Glomerular visceral epithelial cell (primary cell): ENCODE results near the gene MYLK3.
"Not testable (repeated sequence)": the region's sequence is repeated elsewhere in the genome, so short reads cannot be mapped to it uniquely, and the experiment has no call there.

Experiments
- DNase-seq: peaks from one replicate; pipeline ENCODE4 v3.0.0-alpha.2; 2016; ENCODE audit errors: extremely low spot score

The MYLK3 gene

DNA sequence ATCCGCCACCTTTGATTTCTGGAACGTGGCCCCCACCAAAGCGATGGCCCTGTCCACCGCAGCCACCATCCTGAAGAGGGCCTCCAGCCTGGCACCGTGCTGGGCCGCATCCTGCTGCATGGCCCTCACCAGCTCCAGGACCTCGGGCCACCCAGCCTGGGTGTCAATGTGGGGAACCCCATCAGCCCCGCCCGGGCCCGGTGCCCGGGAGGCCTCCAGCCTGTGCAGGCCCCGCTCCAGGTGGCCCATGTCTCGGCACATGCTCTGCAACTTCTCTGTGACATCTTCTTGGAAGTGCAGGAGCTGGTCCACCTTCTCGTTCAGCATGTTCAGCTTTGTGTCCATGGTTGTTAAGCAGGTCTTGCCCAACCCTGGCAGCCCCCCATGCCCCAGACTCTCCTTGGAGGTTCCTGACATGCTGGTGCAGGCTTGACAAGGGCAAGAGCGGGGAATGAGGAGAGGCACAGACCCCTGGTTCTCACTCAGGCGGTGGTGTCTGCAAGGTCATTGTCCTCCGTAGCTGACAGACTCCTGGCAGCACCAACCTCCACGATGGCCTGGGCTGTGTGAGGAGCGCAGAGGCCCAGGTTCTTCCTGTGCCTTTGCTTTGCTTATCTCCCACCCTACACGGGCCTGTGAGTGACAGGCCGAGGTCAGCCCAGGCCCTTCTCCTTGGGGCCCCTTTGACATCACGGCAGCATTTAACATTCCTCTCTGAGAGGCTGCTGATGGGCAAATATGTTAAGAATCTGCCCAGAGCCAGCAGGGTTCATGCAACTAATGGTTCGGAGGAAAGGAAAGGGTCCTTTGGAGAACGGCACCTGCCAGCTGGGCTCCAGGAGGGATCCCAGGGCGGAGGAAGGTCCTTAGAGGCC lies at the start of gene MYLK3:
Gene MYLK3, minus strand, starts transcription at position 568 of the 875 bp plus-strand sequence. Its CDS starts 151 bp downstream, at position 417.
- no peak for DNase-seq

DNA sequence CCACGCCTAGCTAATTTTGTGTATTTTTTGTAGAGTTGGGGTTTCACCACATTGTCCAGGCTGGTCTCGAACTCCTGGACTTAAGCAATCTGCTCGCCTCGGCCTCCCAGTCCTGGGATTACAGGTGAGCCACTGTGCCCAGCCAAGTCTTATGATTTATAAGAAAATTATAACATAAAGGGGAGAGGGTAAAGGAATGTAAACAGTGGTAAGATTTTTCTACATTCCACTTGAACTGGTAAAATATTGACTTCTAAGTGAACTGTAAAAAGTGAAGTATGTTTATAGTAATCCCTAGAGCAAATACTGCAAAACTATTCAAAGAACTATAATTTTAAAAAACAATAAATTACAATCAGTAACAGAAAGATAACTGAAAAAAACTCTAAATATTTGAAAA lies 49.4 kb upstream of the MYLK3 start:
- no peak for DNase-seq

DNA sequence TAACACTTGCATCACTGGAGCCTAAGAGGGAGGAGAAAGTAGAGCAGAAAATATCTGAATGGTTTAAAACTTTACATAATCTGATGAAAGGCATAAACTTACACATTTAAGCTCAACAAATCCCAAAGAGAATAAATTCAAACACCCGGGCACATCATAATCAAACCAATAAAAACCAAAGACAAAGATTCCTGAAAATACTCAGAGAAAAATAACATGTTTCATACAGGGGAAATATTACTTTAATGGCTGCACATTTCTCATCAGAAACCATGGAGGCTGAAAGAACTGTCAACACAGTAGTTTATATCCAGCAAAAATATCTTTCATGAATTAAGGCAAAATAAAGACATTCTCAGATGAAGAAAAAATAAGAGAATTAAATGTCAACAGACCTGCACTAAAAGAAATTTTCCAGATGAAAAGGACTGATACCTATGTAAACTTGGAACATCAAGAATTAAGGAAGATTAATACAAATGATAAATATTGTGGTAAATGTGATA lies 48.7 kb upstream of the MYLK3 start:
- DNase-seq, result no peak

DNA sequence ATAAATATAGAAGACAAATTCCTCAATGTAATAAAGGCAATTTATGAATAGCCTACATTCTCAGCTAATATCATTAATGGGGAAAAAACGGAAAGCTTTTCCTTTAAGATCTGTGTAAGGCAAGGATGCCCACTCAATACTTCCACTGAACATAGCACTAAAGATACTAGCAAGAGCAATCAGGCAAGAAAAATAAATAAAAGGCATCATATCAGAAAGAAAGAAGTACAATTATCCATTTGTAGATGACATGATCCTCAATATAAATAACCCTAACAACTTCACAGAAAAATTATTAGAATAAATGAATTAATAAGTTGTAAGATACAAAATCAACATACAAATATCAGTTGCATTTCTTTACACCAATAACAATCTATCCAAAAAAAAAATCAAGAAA lies 45.7 kb upstream of the MYLK3 start:
- DNase-seq, result no peak

DNA sequence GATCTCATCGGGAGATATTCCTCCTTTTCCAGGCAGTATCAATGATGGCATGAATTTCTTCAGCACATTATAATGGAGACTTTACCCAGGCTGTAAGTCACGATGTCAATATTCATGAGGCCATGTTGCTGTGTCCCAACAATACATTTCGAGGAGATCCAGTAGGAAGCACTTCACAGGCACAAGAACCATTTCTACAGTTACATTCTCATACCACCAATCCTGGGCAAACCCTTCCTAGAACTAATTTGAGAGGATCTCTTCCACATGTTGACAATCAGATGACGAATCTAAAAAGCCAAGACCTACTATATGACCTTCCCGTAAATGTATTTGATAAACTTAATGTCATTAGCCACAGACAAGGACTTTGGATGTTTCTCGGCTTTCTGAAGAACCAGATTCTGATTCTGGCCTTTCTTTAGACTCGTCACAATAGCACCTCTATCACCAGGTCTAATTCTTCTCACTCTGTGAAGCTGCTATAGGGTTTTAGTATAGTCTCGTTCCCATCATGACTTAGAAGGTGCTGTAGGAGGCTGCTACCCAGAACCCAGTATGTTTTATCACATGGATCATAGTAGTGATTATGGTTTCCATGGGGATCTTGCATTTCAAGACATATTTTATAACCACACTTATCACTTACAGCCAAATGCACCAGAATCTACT lies 42.6 kb upstream of the MYLK3 start:
- DNase-seq, result no peak

DNA sequence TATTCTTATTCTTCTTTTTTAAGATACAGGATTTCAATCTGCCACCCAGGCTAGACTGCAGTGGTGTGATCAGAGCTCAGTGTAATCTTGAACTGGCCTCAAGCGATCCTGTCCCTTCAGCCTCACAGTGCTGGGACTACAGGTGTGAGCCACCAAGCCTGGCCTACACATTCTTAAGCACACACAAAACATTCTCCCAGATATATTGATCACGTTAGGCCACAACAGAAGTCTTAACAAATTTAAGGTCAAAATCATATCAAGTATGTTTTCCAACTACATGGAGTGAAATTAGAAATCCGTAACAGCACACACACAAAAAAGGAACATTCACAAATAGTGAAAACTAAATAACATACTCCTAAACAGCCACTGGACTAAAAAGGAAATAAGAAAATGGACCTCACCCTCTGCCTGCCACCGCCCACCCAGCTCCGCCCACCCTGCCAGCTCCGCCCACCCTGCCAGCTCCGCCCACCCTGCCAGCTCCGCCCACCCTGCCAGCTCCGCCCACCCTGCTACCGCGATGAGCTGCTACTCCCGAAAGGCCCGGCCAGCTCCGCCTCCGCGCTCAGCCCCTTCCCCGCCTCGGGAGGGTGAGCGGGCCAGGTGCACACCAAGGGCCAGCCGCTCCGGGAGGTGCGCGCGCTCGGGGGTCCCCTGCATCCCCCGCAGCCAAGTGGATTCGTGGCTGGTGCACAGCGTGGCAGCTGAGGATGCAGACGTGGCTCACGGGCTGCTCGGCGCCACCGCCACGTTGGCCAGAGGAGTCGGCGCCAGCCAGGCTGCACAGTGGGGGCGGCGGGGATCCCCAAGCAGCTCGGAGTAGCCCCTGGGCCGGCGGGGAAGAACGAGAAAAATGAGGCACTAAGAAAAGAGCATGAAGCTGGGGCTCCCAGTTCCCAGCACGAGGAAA lies 41.6 kb upstream of the MYLK3 start:
- DNase-seq, result peak; percentile 12

DNA sequence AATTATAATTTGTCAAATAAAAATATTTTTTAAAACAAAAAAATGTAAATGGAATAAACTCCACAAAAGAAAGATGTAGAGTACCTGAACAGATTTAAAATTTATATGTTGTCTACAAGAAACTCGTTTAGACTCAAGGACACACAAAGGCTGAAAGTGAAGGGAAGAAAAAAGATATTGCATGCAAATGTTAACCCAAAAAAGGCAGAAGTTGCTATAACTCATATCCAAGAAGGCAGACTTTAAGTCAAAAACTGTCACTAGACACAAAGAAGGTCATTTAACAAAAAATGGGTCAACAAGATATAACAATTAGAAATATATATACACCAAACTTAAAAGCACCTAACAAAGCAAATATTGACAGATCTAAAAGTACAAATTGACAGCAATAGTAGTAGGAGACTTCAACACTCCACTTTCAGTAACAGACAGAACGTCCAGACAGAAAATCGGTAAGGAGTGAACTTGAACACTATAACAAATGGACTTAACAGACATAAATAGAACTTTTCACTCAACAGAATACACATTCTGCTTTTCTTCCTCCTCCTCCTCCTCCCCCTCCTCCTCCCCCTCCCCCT lies 40.8 kb upstream of the MYLK3 start:
- no peak for DNase-seq

DNA sequence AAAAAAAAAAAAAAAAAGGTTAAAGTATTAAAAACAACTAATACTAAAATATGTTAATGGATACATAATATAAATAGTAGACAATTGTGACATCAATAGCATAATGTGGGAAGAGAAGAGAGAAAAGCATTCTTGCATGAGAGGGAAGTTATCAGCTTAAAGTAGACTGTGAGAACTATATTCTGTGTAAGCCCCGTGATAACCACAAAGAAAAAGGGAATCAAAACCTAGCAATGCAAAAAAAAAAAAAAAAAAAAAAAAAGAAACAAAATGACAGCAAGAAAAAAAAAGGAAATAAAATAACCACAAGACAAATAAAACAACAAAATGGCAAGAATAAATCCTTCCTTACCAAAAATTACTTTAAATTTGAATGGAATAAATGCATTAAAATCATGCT lies 39.8 kb upstream of the MYLK3 start:
- no peak for DNase-seq

DNA sequence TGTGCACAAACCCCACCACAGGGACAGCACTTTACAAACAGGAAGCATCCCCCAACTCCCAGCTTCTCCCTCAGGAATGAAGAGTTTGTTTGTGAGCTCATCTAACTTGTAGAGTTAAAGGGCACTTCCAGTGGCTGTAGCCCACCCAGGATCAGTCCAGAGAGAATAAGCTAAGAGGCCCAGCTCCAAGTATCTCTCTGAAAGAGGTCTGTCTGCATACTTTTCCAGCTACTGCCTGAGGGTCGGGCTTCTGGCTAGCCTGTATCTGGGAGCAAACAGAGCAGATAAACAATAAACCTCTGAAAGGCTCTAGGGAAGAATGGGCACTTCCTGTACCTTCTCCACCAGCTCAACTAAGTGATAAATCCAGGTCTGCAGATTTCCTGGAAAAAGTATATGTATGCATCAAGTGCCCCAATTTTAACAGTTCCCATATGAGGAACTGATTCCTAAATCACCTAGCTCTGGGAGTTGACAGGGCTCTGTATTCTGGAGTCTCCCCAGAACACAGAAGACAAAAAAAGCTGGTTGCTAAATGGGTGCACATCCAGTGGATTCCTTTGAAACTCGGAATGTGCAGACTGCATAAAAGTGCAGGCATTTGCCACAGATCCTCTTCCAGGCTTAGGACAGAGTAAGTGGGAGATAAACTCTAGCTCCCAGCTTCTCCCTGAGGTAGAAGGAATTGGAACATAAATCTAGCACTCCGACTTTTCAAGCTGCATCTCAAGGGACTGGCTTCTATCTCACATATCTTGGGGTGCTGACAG lies 37.1 kb upstream of the MYLK3 start:
- no peak for DNase-seq

DNA sequence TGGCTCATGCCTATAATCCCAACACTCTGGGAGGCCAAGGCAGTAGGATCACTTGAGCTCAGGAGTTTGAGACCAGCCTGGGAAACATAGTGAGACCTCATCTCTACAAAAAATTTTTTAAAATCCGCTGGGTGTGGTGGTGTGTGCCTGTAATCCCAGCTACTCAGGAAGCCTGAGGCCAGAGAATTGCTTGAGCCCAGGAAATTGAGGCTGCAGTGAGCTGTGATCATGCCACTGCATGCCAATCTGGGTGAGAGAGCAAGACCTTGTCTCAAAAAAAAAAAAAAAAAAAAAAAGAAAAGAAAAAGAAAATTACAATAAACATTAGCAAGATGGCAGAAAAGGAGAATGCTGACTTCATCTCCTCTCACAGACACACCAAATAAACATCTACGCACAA lies 36.4 kb upstream of the MYLK3 start:
- DNase-seq, result not testable (repeated sequence)

DNA sequence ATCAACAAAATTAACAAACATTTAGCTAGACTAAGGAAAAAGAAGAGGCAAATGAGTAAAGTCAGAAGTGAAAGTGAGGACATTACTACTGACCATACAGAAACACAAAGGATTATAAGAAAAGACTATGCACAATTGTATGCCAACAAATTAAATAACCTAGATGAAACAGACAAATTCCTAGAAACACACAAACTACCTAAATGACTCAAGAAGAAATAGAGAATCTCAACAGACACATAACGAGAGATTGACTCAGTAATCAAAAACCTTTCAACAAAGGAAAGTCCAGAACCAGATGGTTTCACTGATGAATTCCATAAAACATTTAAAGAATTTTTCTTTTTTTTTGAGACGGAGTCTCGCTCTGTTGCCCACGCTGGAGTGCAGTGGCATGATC lies 35.7 kb upstream of the MYLK3 start:
- DNase-seq, result no peak

DNA sequence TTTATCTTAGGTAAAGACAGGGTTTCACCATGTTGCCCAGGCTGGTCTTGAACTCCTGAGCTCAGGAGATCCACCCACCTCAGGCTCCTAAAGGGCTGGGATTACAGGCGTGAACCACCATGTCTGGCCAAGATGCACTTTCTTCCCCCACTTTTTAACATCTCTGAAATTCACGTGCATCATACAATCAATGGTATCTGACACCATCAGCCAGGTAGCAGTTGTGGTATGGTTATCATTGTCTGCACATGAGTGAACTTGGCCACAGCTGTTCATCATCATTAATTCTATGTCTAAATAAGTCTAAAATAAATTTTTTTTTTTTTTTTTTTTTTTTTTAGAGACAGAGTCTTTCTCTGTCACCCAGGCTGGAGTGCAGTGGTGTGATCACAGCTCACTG lies 34.2 kb upstream of the MYLK3 start:
- DNase-seq, result no peak

DNA sequence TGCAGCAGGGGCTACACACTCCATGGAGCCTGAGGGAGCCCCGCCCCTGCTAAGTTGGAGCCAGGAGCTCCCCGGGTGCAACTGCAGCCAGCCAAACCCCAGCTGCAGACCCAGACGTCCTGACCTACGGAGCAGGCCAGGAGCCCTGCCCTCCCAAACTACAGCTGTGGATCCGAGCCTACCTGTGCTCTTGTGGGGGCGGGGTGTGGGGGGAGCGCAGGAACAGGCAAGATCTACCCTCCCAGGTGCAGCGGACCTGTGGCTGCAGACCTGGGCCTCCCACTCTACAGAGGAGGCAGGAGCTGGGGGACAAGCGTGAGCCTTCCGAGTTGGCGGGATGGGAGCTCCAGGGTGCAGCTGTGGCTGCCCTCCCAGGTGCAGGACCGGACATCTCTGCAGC lies 29.7 kb upstream of the MYLK3 start:
- no peak for DNase-seq

DNA sequence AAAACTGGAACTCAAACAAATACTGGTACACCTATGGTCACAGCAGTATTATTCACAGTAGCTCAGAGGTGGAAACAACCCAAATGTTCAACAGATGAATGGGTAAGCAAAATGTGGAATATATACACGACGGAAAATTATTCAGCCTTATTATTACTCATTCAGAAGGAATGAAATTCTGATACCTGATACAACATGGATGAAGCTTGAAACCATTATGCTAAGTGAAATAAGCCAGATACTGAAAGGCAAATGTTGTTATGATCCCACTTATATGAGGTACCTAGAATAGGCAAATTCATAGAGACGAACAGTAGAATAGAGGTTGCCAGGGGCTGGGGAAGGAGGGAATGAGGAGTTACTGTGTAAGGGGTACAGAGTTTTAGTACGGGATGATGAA lies 27.1 kb upstream of the MYLK3 start:
- DNase-seq, result no peak

DNA sequence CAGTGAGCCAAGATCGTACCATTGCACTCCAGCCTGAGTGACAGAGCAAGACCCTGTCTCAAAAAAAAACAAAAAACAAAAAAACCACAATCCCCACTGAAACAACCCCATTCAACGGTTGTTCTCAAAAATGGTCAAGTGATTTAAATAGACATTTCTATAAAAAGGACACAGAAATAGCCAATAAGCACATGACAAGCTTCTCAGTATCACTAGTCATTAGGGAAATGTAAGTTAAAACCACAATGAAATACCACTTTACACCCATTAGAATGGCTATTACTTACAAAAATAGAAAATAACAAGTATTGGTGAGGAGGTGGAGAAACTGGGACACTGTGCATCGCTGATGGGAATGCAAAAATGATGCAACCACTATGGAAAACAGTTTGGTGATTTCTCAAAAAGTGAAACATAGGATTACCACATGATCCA lies 26.6 kb upstream of the MYLK3 start:
- no peak for DNase-seq

DNA sequence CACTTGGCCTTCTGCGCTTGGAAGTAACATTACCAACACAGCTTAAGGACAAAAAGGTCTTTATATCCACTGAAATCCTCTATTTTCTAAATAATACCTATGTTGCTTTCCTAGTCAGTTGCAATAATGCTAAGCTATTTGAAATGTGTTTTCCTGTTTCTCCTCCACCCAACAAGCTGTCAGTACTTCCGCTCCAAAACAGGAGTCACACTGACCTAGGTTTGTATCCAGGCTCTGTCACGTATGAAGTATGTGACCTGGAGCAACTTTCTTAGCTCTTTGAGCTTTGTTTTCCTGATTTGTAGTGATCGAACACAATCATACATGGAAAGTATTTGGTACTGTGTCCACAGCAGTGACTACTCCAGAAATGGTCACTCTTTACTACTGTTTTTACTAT lies 24.3 kb upstream of the MYLK3 start:
- no peak for DNase-seq

DNA sequence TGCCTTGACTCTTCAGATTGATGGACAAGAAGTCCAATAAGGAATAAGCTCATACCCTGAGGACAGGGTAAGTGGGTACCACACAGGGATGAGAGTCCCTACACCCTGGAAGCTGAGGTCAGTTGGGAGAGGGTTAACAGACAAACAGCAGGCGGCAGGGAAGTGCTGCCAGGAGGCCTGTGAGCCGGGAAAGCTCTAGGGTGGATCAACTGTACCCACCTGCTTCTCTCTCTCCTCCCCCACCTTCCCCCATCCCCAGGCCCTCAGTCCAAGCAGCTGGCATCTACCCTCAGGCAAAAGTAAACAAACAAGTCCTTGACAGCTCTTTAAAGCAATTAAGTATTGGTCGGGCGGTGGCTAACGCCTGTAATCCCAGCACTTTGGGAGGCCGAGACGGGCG lies 20.7 kb upstream of the MYLK3 start:
- no peak for DNase-seq

DNA sequence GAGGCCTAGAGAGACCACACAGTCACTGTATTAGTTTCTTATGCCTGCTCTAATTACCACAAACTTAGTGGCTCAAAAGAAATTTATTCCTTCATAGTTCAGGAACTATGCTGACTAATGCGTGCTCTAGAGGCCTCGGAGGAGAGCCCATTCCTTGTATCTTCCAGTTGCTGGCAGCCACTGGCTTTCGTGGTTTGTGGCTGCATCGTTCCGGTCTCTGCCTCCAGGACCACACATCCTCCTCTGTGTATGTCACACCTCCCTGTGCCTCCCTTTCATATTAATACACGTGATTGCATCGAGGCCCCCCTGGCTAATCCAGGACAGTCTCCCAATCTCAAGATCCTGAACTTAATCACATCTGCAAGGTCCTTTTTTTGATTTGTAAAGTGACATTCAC lies 16.9 kb upstream of the MYLK3 start:
- DNase-seq, result peak; percentile 79

DNA sequence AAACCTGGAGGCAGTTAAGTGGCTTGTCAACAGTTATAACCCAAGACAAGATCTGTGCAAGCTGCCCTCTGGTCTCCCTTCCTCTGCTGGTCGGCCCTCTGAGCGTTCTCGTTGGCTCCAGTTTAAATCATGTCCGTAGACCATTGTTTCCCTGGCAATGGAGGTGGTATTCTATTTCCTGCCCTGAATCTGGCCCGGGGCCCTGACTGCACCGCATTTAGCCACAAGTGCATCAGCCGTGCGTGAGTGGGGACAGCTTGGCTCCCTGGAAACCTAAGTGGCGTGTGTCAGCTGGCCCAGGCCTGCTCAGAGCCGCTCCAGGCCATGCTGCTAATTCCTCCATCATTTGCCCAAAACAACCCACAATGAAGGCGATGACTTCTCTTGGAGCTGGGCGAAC lies 15.0 kb upstream of the MYLK3 start:
- DNase-seq, result no peak

DNA sequence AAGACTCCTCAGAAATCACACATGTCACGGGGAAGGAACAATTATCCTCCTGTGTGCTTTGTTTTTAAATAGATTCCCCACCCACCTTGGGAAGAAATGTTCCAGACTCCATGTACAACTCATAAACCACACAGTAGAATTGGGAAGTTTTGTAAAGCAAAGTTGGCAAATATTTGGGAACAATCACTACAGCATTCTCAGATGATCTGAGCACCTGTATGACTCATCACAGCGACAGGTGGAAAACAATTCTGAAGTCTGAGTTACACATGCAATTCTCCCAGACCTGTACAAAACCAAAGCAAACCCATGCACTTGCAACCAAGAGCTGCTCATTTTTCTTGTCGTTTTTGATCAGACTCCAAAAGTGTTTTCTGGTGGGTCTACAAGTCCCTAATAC lies 14.4 kb upstream of the MYLK3 start:
- no peak for DNase-seq

DNA sequence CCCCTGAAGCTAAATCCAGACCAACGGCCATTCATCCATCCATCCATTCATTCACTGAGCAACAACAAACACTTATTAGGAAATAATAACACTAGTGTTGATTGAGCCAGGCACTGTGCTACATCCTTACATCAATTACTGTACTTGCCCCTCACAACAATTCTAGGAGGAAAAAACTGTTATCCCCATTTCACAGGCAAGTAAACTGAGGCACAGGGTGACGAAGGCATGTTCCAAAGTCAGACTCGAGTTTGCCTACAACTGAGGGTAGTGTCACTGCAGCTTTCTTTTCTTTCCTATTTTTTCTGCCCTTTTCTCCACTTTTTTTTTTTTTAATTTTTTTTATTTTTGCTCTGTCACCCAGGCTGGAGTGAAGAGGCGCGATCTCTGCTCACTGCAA lies 11.2 kb upstream of the MYLK3 start:
- no peak for DNase-seq
